Muscle layer of duodenum (tissue), 2 donors: ENCODE data around the gene MAP4K3.
A peak's percentile ranks its signal among the peaks of the same experiment; 100 is the strongest.

ENCODE experiments used
- H3K27ac ChIP-seq: one replicate; pipeline ENCODE4 v1.7.0; 2013; ENCODE audit warnings: mild to moderate bottlenecking, low read length
- H3K27me3 ChIP-seq: one replicate; pipeline ENCODE4 v1.7.0; 2013; ENCODE audit warnings: low read depth, mild to moderate bottlenecking, control low read depth, low read length
- H3K36me3 ChIP-seq, 2 donors: one replicate each; pipeline ENCODE4 v1.7.0; 2013; ENCODE audit warnings: low read length in 2 of 2, control low read depth in 1 of 2, mild to moderate bottlenecking in 1 of 2; ENCODE audit not compliant: insufficient read depth in 2 of 2, control insufficient read depth in 1 of 2
- H3K4me1 ChIP-seq, 2 donors: one replicate each; pipeline ENCODE4 v1.7.0; 2013; ENCODE audit warnings: low read length in 2 of 2, mild to moderate bottlenecking in 2 of 2, control low read depth in 1 of 2, moderate library complexity in 1 of 2; ENCODE audit not compliant: insufficient read depth in 2 of 2, control insufficient read depth in 1 of 2
- H3K4me3 ChIP-seq, 2 donors: one replicate each; pipeline ENCODE4 v1.7.0; 2013; ENCODE audit warnings: low read length in 2 of 2, low read depth in 1 of 2, mild to moderate bottlenecking in 1 of 2
- H3K9me3 ChIP-seq, 2 donors: one replicate each; pipeline ENCODE4 v1.7.0; 2013; ENCODE audit warnings: low read length in 2 of 2, control low read depth in 1 of 2, mild to moderate bottlenecking in 1 of 2; ENCODE audit not compliant: control insufficient read depth in 1 of 2
- donor health status: healthy.

MAP4K3 gene

GRCh38 chr2:39436592-39437521 is at the start of gene MAP4K3:
MAP4K3 (minus strand) TSS chr2:39437285; CDS start chr2:39436987, 298 bp downstream.
- Histone ChIP-seq H3K27ac (peak within 1 kb of the TSS; percentile 96), H3K4me1 (peaks cover 10 to 27% of the 10 kb centered on the region in 2 donors), H3K27me3 (no peaks in the 10 kb centered on the region), H3K4me3 (peak within 1 kb of the TSS; percentile 76 to 96), H3K36me3 (peaks cover 0 to 3% of the 10 kb centered on the region in 2 donors), H3K9me3 (no peaks in the 10 kb centered on the region)

- Histone ChIP-seq H3K9me3 (no peaks in the 10 kb centered on the region), H3K4me1 (no peaks in the 10 kb centered on the region), H3K27me3 (no peaks in the 10 kb centered on the region), H3K27ac (no peak overlapping the region), H3K36me3 (no peaks in the 10 kb centered on the region), H3K4me3 (no peak overlapping the region)
Observed at GRCh38 chr2:39486071-39486470, 49.0 kb upstream of the MAP4K3 start.

GRCh38 chr2:39484620-39485495 is 47.8 kb upstream of the MAP4K3 start:
- Histone ChIP-seq H3K9me3 (no peaks in the 10 kb centered on the region), H3K27ac (no peak overlapping the region), H3K27me3 (no peaks in the 10 kb centered on the region), H3K4me3 (no peak overlapping the region), H3K4me1 (no peaks in the 10 kb centered on the region), H3K36me3 (no peaks in the 10 kb centered on the region)

GRCh38 chr2:39484206-39484605 is 47.1 kb upstream of the MAP4K3 start:
- Histone ChIP-seq H3K4me3 (no peak overlapping the region), H3K36me3 (no peaks in the 10 kb centered on the region), H3K27ac (no peak overlapping the region), H3K4me1 (no peaks in the 10 kb centered on the region), H3K9me3 (no peaks in the 10 kb centered on the region), H3K27me3 (no peaks in the 10 kb centered on the region)

GRCh38 chr2:39483534-39483933 is 46.4 kb upstream of the MAP4K3 start:
- Histone ChIP-seq H3K27ac (no peak overlapping the region), H3K9me3 (no peaks in the 10 kb centered on the region), H3K4me1 (no peaks in the 10 kb centered on the region), H3K27me3 (no peaks in the 10 kb centered on the region), H3K36me3 (peaks cover 0 to 2% of the 10 kb centered on the region in 2 donors), H3K4me3 (no peak overlapping the region)

GRCh38 chr2:39481611-39482010 is 44.5 kb upstream of the MAP4K3 start:
- Histone ChIP-seq H3K27me3 (no peaks in the 10 kb centered on the region), H3K4me3 (no peak overlapping the region), H3K4me1 (no peaks in the 10 kb centered on the region), H3K36me3 (peaks cover 0 to 18% of the 10 kb centered on the region in 2 donors), H3K9me3 (no peaks in the 10 kb centered on the region), H3K27ac (no peak overlapping the region)

GRCh38 chr2:39479696-39480095 is 42.6 kb upstream of the MAP4K3 start:
- H3K36me3 ChIP-seq: peaks cover 0 to 18% of the 10 kb centered on the region in 2 donors
- no peaks in the 10 kb centered on the region for H3K4me1 ChIP-seq
- H3K27ac ChIP-seq: no peak overlapping the region
- H3K27me3 ChIP-seq: no peaks in the 10 kb centered on the region
- no peak overlapping the region for H3K4me3 ChIP-seq
- no peaks in the 10 kb centered on the region for H3K9me3 ChIP-seq

- Histone ChIP-seq H3K36me3 (peaks cover 0 to 18% of the 10 kb centered on the region in 2 donors), H3K4me3 (no peak overlapping the region), H3K27me3 (no peaks in the 10 kb centered on the region), H3K9me3 (no peaks in the 10 kb centered on the region), H3K4me1 (no peaks in the 10 kb centered on the region), H3K27ac (no peak overlapping the region)
Observed at GRCh38 chr2:39479053-39479670, 42.1 kb upstream of the MAP4K3 start.

- H3K9me3 ChIP-seq: no peaks in the 10 kb centered on the region
- no peaks in the 10 kb centered on the region for H3K4me1 ChIP-seq
- H3K36me3 ChIP-seq: peaks cover 0 to 18% of the 10 kb centered on the region in 2 donors
- no peak overlapping the region for H3K27ac ChIP-seq
- H3K27me3 ChIP-seq: no peaks in the 10 kb centered on the region
- no peak overlapping the region for H3K4me3 ChIP-seq
Observed at GRCh38 chr2:39476524-39476923, 39.4 kb upstream of the MAP4K3 start.

- Histone ChIP-seq H3K27ac (no peak overlapping the region), H3K4me3 (no peak overlapping the region), H3K36me3 (peaks cover 0 to 18% of the 10 kb centered on the region in 2 donors), H3K27me3 (no peaks in the 10 kb centered on the region), H3K9me3 (no peaks in the 10 kb centered on the region), H3K4me1 (peaks cover under 1% of the 10 kb centered on the region in 2 donors)
Observed at GRCh38 chr2:39475006-39475405, 37.9 kb upstream of the MAP4K3 start.

- Histone ChIP-seq H3K27me3 (no peaks in the 10 kb centered on the region), H3K36me3 (no peaks in the 10 kb centered on the region), H3K4me1 (peaks cover 6 to 26% of the 10 kb centered on the region in 2 donors), H3K4me3 (no peak overlapping the region), H3K27ac (no peak overlapping the region), H3K9me3 (no peaks in the 10 kb centered on the region)
Observed at GRCh38 chr2:39470580-39470979, 33.5 kb upstream of the MAP4K3 start.
